Upper lobe of left lung (tissue), 6 donors: ENCODE data around the gene ZBTB38. TPM values are rescaled to one million over a fixed set of nuclear protein-coding genes. Genes with fewer than 3 reads are reported as not detected.
A peak's percentile ranks its signal among the peaks of the same experiment; 100 is the strongest.

ENCODE experiments used
- ATAC-seq, 2 donors: fragments of 200-7000 bp; cut with Tn5 transposase; one replicate each; pipeline ENCODE4 v1.9.1; 2022; ENCODE audit warnings: mild to moderate bottlenecking in 2 of 2, moderate library complexity in 2 of 2; ENCODE audit not compliant: low FRiP score in 2 of 2
- DNase-seq, 2 donors: peaks; one replicate each; pipeline ENCODE4 v3.0.0-alpha.2; 2019 to 2020
- H3K27ac ChIP-seq, 4 donors: fragments of 200-600 bp; sonication (generic); one replicate each; pipeline ENCODE4 v1.5.1; 2016 to 2019
- H3K27me3 ChIP-seq, 4 donors: fragments of 200-600 bp; sonication (generic); one replicate each; pipeline ENCODE4 v1.5.1; 2017 to 2019
- H3K36me3 ChIP-seq, 4 donors: fragments of 200-600 bp; sonication (generic); one replicate each; pipeline ENCODE4 v1.5.1; 2016 to 2019
- H3K4me1 ChIP-seq, 4 donors: fragments of 200-600 bp; sonication (generic); one replicate each; pipeline ENCODE4 v1.5.1; 2018 to 2019
- H3K4me3 ChIP-seq, 4 donors: fragments of 200-600 bp; sonication (generic); one replicate each; pipeline ENCODE4 v1.5.1; 2017 to 2019; ENCODE audit warnings: mild to moderate bottlenecking in 2 of 4, moderate library complexity in 1 of 4
- H3K9me3 ChIP-seq, 4 donors: fragments of 200-600 bp; sonication (generic); one replicate each; pipeline ENCODE4 v1.5.1; 2018 to 2019
- CTCF ChIP-seq, 6 experiments: fragments of 450-650 bp in 4 of 6; fragments of 200-600 bp in 2 of 6; sonication (generic) in 2 of 6; IDR thresholded peaks; one replicate each; pipeline ENCODE4 v1.5.1; 2016 to 2019; ENCODE audit warnings: antibody characterized with exemption in 6 of 6
- EP300 ChIP-seq, 4 donors: sonication (generic); formaldehyde crosslinking; IDR thresholded peaks; one replicate each; pipeline ENCODE4 v1.5.1; 2017; ENCODE audit warnings: antibody characterized with exemption in 4 of 4, control low read depth in 2 of 4
- POLR2A ChIP-seq, 4 donors: fragments of 450-650 bp; IDR thresholded peaks; one replicate each; pipeline ENCODE4 v1.5.1; 2016 to 2017; ENCODE audit warnings: antibody characterized with exemption in 4 of 4, mild to moderate bottlenecking in 2 of 4
- POLR2AphosphoS5 ChIP-seq, 2 donors: sonication (generic); formaldehyde crosslinking; IDR thresholded peaks; one replicate each; pipeline ENCODE4 v1.5.1; 2017; ENCODE audit warnings: antibody characterized with exemption in 2 of 2
- WGBS, 2 donors: methylation state at CpG; one replicate each; pipeline ENCODE4 v1.1.5; 2017 to 2018; 5-methylcytosine and 5-hydroxymethylcytosine counted together
- total RNA-seq, 6 donors: library from RNA; depleted of rRNA in 4 of 6; stranded (reverse); fragments of >200 nt in 4 of 6; gene quantifications; one replicate each; pipeline versions ENCODE4 v1.1.0 to v1.2.1, GENCODE V29; 2016 to 2021
- donor health status: DM: no; HTN: no; CAD: no; lungs with moderate emphysema.
- donor health status: DM: no; HTN: yes; CAD: no; lungs with severe emphysema.

The ZBTB38 gene
- total RNA-seq, 6 donors from 2014 or later, result 80.2 to 146 (median 91.8) TPM

GRCh38 chr3:141408596-141408995, 40.3 kb downstream of the ZBTB38 start:
- ATAC-seq (no peak), DNase-seq (no peak)
- H3K27ac ChIP-seq, result peak overlapping the region; percentile 89 to 99 (median 94)
- peaks cover 0 to 43% (median 15%) of the 10 kb centered on the region in 4 donors for H3K36me3 ChIP-seq
- no peaks in the 10 kb centered on the region for H3K9me3 ChIP-seq
- peaks cover 74 to 79% (median 77%) of the 10 kb centered on the region in 4 donors for H3K4me1 ChIP-seq
- TF ChIP-seq CTCF (IDR thresholded peaks at IDR 0.05), result no peak
- TF ChIP-seq POLR2AphosphoS5 (IDR thresholded peaks at IDR 0.05), result no peak
- TF ChIP-seq EP300 (IDR thresholded peaks at IDR 0.05), result no peak
- no peak for TF ChIP-seq POLR2A (IDR thresholded peaks at IDR 0.05)
- no peak overlapping the region for H3K4me3 ChIP-seq
- no peaks in the 10 kb centered on the region for H3K27me3 ChIP-seq
- WGBS, 2 donors, result 87 to 89% methylated on average over 1 of the region's 1 CpG

GRCh38 chr3:141409940-141410241, 41.6 kb downstream of the ZBTB38 start:
- Histone ChIP-seq H3K9me3 (no peaks in the 10 kb centered on the region), H3K4me1 (peaks cover 75 to 86% (median 78%) of the 10 kb centered on the region in 4 donors), H3K4me3 (no peak overlapping the region), H3K27ac (peak overlapping the region; percentile 89 to 99 (median 94)), H3K36me3 (peaks cover 3 to 45% (median 14%) of the 10 kb centered on the region in 4 donors), H3K27me3 (no peaks in the 10 kb centered on the region)
- no peak for ATAC-seq
- no peak for DNase-seq
- no peak for TF ChIP-seq EP300 (IDR thresholded peaks at IDR 0.05)
- TF ChIP-seq POLR2A (IDR thresholded peaks at IDR 0.05), result no peak
- no peak for TF ChIP-seq CTCF (IDR thresholded peaks at IDR 0.05)
- TF ChIP-seq POLR2AphosphoS5 (IDR thresholded peaks at IDR 0.05), result no peak
- 66 to 70% methylated on average over 3 of the region's 3 CpGs for WGBS, 2 donors

- Histone ChIP-seq H3K4me3 (no peak overlapping the region), H3K36me3 (peaks cover 3 to 45% (median 17%) of the 10 kb centered on the region in 4 donors), H3K27me3 (no peaks in the 10 kb centered on the region), H3K9me3 (no peaks in the 10 kb centered on the region), H3K27ac (peak overlapping the region; percentile 89 to 99 (median 94)), H3K4me1 (peaks cover 76 to 87% (median 79%) of the 10 kb centered on the region in 4 donors)
- TF ChIP-seq POLR2AphosphoS5 (IDR thresholded peaks at IDR 0.05) (peak; percentile 57 to 63), EP300 (IDR thresholded peaks at IDR 0.05) (peak in 1 of 4 donors; percentile 25), POLR2A (IDR thresholded peaks at IDR 0.05) (no peak)
- DNase-seq, result no peak
- ATAC-seq, result peak; percentile 25 to 38
- 40 to 47% methylated on average over 3 of the region's 3 CpGs for WGBS, 2 donors
These were observed 42.1 kb downstream of the ZBTB38 start for GRCh38 chr3:141410408-141410807.

DNA sequence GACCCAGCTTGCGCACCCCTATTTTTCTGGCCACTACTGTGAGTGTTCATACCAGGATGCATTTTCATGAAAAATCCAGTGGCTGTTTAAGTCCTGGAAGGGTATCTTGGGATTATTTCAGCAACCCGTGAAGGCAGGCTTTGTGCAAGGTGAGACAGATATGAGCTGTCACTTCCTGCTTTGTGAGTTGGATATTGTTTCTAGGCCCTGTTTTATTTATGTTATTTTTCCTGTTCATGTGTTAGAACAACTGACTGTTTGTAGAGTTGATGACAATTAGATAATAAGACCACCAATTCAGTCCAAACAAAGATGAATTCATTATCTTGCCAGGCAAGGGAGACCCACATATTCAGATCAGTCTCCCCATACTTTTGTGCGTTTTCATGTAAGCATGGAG, 42.5 kb downstream of the ZBTB38 start:
- Histone ChIP-seq H3K27ac (peak overlapping the region; percentile 89 to 99 (median 94)), H3K9me3 (no peaks in the 10 kb centered on the region), H3K4me1 (peaks cover 72 to 85% (median 80%) of the 10 kb centered on the region in 4 donors), H3K27me3 (no peaks in the 10 kb centered on the region), H3K36me3 (peaks cover 3 to 44% (median 18%) of the 10 kb centered on the region in 4 donors), H3K4me3 (no peak overlapping the region)
- 57 to 60% methylated on average over 3 of the region's 3 CpGs for WGBS, 2 donors
- TF ChIP-seq POLR2AphosphoS5 (IDR thresholded peaks at IDR 0.05), result no peak
- TF ChIP-seq POLR2A (IDR thresholded peaks at IDR 0.05), result no peak
- DNase-seq, result no peak
- no peak for ATAC-seq

DNA sequence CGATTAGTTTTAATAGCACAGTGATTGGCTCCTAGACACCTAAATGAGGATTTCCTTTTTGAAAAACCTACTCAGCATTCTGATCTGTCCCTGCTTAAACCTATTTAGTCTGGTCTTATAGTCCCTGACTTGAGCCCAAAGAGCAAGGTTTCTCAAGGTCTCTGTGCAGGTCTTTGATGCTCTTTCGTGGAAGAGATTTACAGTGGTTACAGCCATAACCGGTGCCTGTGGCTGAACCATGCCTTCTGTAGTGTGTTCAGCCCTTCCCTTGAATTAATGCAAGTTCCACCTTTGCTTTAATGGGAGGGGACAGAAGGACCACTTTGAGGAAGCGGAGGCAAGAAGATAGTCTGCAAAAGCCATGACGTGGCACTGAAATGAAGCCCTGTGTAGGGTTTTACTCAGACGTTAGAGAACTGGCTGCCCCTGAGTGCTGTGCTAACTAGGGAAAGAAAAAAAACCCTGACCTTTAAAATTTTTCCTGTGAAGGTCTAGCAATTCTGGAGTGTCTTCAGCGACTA, 43.0 kb downstream of the ZBTB38 start:
- Histone ChIP-seq H3K27ac (peak overlapping the region; percentile 89 to 99 (median 94)), H3K4me1 (peaks cover 68 to 86% (median 82%) of the 10 kb centered on the region in 4 donors), H3K9me3 (no peaks in the 10 kb centered on the region), H3K36me3 (peaks cover 3 to 44% (median 18%) of the 10 kb centered on the region in 4 donors), H3K4me3 (no peak overlapping the region), H3K27me3 (no peaks in the 10 kb centered on the region)
- TF ChIP-seq CTCF (IDR thresholded peaks at IDR 0.05), result no peak
- peak in 1 of 4 donors; percentile 37 for TF ChIP-seq POLR2A (IDR thresholded peaks at IDR 0.05)
- no peak for TF ChIP-seq POLR2AphosphoS5 (IDR thresholded peaks at IDR 0.05)
- peak in 1 of 2 donors; percentile 57 for ATAC-seq
- DNase-seq, result peak in 1 of 2 donors; percentile 55
- WGBS, 2 donors, result 35 to 40% methylated on average over 7 of the region's 7 CpGs
